ENCODE measurements around the gene ATP13A5.

DNA sequence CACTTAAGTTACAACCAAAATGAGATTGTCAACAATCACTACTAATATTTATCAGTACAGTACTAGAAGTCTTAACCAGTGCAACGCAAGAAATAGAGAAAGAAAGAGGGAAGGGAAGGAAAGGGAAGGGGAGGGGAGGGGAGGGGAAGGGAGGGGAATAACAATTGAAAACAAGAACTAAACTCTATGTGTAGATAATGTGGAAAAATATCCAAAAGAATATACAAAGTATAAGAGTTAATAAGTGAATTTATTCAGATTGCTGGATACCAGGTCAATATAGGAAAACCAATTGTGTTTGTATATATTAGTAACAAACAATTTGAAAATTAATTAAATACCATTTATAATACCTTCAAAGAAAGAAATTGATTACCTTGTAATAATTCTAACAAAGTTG, 10.7 kb downstream of the ATP13A5 start:
- TF ChIP-seq TCF7L2 (IDR thresholded peaks at IDR 0.05; ENCODE audit: low read depth, low read length) (no peak), POLR2AphosphoS5 (IDR thresholded peaks at IDR 0.05; ENCODE audit: low read depth, low read length) (no peak), SIN3A (IDR thresholded peaks at IDR 0.05; ENCODE audit: borderline replicate concordance, insufficient read depth, low read depth, low read length) (no peak)
- TF ChIP-seq, protein P1, sequence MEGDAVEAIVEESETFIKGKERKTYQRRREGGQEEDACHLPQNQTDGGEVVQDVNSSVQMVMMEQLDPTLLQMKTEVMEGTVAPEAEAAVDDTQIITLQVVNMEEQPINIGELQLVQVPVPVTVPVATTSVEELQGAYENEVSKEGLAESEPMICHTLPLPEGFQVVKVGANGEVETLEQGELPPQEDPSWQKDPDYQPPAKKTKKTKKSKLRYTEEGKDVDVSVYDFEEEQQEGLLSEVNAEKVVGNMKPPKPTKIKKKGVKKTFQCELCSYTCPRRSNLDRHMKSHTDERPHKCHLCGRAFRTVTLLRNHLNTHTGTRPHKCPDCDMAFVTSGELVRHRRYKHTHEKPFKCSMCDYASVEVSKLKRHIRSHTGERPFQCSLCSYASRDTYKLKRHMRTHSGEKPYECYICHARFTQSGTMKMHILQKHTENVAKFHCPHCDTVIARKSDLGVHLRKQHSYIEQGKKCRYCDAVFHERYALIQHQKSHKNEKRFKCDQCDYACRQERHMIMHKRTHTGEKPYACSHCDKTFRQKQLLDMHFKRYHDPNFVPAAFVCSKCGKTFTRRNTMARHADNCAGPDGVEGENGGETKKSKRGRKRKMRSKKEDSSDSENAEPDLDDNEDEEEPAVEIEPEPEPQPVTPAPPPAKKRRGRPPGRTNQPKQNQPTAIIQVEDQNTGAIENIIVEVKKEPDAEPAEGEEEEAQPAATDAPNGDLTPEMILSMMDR (IDR thresholded peaks at IDR 0.05): no peak
- TF ChIP-seq, protein P2, sequence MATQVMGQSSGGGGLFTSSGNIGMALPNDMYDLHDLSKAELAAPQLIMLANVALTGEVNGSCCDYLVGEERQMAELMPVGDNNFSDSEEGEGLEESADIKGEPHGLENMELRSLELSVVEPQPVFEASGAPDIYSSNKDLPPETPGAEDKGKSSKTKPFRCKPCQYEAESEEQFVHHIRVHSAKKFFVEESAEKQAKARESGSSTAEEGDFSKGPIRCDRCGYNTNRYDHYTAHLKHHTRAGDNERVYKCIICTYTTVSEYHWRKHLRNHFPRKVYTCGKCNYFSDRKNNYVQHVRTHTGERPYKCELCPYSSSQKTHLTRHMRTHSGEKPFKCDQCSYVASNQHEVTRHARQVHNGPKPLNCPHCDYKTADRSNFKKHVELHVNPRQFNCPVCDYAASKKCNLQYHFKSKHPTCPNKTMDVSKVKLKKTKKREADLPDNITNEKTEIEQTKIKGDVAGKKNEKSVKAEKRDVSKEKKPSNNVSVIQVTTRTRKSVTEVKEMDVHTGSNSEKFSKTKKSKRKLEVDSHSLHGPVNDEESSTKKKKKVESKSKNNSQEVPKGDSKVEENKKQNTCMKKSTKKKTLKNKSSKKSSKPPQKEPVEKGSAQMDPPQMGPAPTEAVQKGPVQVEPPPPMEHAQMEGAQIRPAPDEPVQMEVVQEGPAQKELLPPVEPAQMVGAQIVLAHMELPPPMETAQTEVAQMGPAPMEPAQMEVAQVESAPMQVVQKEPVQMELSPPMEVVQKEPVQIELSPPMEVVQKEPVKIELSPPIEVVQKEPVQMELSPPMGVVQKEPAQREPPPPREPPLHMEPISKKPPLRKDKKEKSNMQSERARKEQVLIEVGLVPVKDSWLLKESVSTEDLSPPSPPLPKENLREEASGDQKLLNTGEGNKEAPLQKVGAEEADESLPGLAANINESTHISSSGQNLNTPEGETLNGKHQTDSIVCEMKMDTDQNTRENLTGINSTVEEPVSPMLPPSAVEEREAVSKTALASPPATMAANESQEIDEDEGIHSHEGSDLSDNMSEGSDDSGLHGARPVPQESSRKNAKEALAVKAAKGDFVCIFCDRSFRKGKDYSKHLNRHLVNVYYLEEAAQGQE (IDR thresholded peaks at IDR 0.05; ENCODE audit: insufficient read depth in 1 of 2, low read depth in 2 of 2, low read length in 1 of 2): no peak

Data from Panc1 (cell line).